Loucy (cell line): Measurements from ENCODE around the gene PAM.

Experiments used
- CTCF ChIP-seq: fragments of 200-600 bp; sonication (generic); conservative IDR thresholded peaks from 2 replicates; pipeline ENCODE4 v1.5.1; 2014; ENCODE audit warnings: mild to moderate bottlenecking, antibody characterized with exemption, low read length
- EZH2phosphoT487 ChIP-seq: fragments of 200-600 bp; IDR thresholded peaks from 2 replicates; pipeline ENCODE4 v1.6.1; 2018; ENCODE audit warnings: antibody characterized with exemption, mild to moderate bottlenecking, moderate library complexity, borderline replicate concordance

- TF ChIP-seq CTCF (no peak), EZH2phosphoT487 (no peak)
These were observed 166.4 kb downstream of the PAM start for GRCh38 chr5:102921341-102922044.
